Muscle of leg (tissue), 11 donors: Measurements from ENCODE around the gene AKAP5. TPM values are rescaled to one million over a fixed set of nuclear protein-coding genes. Genes with fewer than 3 reads are reported as not detected.

Experiments used
- DNase-seq: peaks from one replicate; pipeline ENCODE4 v3.0.0; 2013
- H3K27ac ChIP-seq: one replicate; pipeline ENCODE4 v1.5.1; 2013; ENCODE audit warnings: mild to moderate bottlenecking, low read length, control low read depth
- H3K27me3 ChIP-seq: one replicate; pipeline ENCODE4 v1.6.1; 2013; ENCODE audit warnings: low read length; ENCODE audit not compliant: control insufficient read depth, insufficient read depth
- H3K36me3 ChIP-seq: one replicate; pipeline ENCODE4 v1.6.1; 2013; ENCODE audit warnings: low read length; ENCODE audit not compliant: control insufficient read depth, insufficient read depth
- H3K4me1 ChIP-seq: one replicate; pipeline ENCODE4 v1.6.1; 2013; ENCODE audit warnings: low read length; ENCODE audit not compliant: control insufficient read depth, insufficient read depth
- H3K4me3 ChIP-seq: one replicate; pipeline ENCODE4 v1.5.1; 2013; ENCODE audit warnings: low read length, control low read depth
- H3K9me3 ChIP-seq: replicated peaks from 2 replicates; pipeline ENCODE4 v1.6.1; 2013; ENCODE audit warnings: low read depth, low read length; ENCODE audit not compliant: control insufficient read depth
- WGBS: methylation state at CpG from one replicate; pipeline ENCODE4 v1.1.5; 2013; ENCODE audit warnings: missing lambda C conversion rate; ENCODE audit not compliant: insufficient coverage; 5-methylcytosine and 5-hydroxymethylcytosine counted together
- polyA plus RNA-seq, 8 donors: library from polyadenylated mRNA; unstranded; fragments of 120-200 nt; gene quantifications; one replicate each; pipeline versions ENCODE4 v1.2.1 to v1.2.3, GENCODE V29; 2013; ENCODE audit warnings: inconsistent platforms in 1 of 8, low replicate concordance in 1 of 8; ENCODE audit not compliant: insufficient read length in 8 of 8, insufficient read depth in 1 of 8
- total RNA-seq: library from RNA; stranded (reverse); fragments of 120-200 nt; gene quantifications from one replicate; pipeline ENCODE4 v1.2.4, GENCODE V29; 2013

The AKAP5 gene
- total and polyA plus RNA-seq, 9 donors: 0.22 to 0.64 (median 0.55) TPM

- Histone ChIP-seq H3K9me3 (no peaks in the 10 kb centered on the region), H3K4me1 (no peaks in the 10 kb centered on the region), H3K27me3 (no peaks in the 10 kb centered on the region), H3K4me3 (no peak overlapping the region), H3K36me3 (peaks cover 43% of the 10 kb centered on the region), H3K27ac (no peak overlapping the region)
- WGBS: 100% methylated on average over 1 of the region's 3 CpGs
- no peak for DNase-seq
Measured at GRCh38 chr14:64434528-64434927, 30.8 kb upstream of the AKAP5 start.

- Histone ChIP-seq H3K27ac (no peak overlapping the region), H3K36me3 (peaks cover 49% of the 10 kb centered on the region), H3K4me1 (no peaks in the 10 kb centered on the region)
Measured at GRCh38 chr14:64438181-64438841, 27.0 kb upstream of the AKAP5 start.

GRCh38 chr14:64439141-64439540 is 26.2 kb upstream of the AKAP5 start:
- Histone ChIP-seq H3K36me3 (peaks cover 52% of the 10 kb centered on the region), H3K9me3 (no peaks in the 10 kb centered on the region), H3K4me3 (no peak overlapping the region), H3K27ac (no peak overlapping the region), H3K4me1 (no peaks in the 10 kb centered on the region), H3K27me3 (no peaks in the 10 kb centered on the region)
- DNase-seq: no peak
- WGBS: no CpG with 5 or more reads among the region's 6 CpGs

More at GRCh38 chr14:64438181-64438841, 27.0 kb upstream of the AKAP5 start:
- no peak overlapping the region for H3K4me3 ChIP-seq
- no peaks in the 10 kb centered on the region for H3K27me3 ChIP-seq
- DNase-seq: no peak
- H3K9me3 ChIP-seq: no peaks in the 10 kb centered on the region
- no CpG with 5 or more reads among the region's 3 CpGs for WGBS

- Histone ChIP-seq H3K27ac (no peak overlapping the region), H3K27me3 (no peaks in the 10 kb centered on the region), H3K36me3 (peaks cover 58% of the 10 kb centered on the region), H3K4me1 (peaks cover 5% of the 10 kb centered on the region), H3K4me3 (no peak overlapping the region), H3K9me3 (no peaks in the 10 kb centered on the region)
- DNase-seq: no peak
- 100% methylated on average over 1 of the region's 3 CpGs for WGBS
Measured at GRCh38 chr14:64440494-64440893, 24.8 kb upstream of the AKAP5 start.

- H3K4me1 ChIP-seq: peaks cover 6% of the 10 kb centered on the region
- no peaks in the 10 kb centered on the region for H3K27me3 ChIP-seq
- no peak for DNase-seq
- H3K9me3 ChIP-seq: no peaks in the 10 kb centered on the region
- no peak overlapping the region for H3K27ac ChIP-seq
- H3K36me3 ChIP-seq: peaks cover 56% of the 10 kb centered on the region
- no peak overlapping the region for H3K4me3 ChIP-seq
- 69% methylated on average over 12 of the region's 17 CpGs for WGBS
Measured at GRCh38 chr14:64442300-64442988, 22.9 kb upstream of the AKAP5 start.

GRCh38 chr14:64444140-64444539 is 21.2 kb upstream of the AKAP5 start:
- peaks cover 6% of the 10 kb centered on the region for H3K4me1 ChIP-seq
- peaks cover 56% of the 10 kb centered on the region for H3K36me3 ChIP-seq
- no peak for DNase-seq
- H3K27me3 ChIP-seq: no peaks in the 10 kb centered on the region
- H3K4me3 ChIP-seq: no peak overlapping the region
- 94% methylated on average over 11 of the region's 11 CpGs for WGBS
- no peak overlapping the region for H3K27ac ChIP-seq
- no peaks in the 10 kb centered on the region for H3K9me3 ChIP-seq

GRCh38 chr14:64444984-64445845 is 20.1 kb upstream of the AKAP5 start:
- H3K4me3 ChIP-seq: no peak overlapping the region
- H3K36me3 ChIP-seq: peaks cover 62% of the 10 kb centered on the region
- 90% methylated on average over 3 of the region's 7 CpGs for WGBS
- DNase-seq: peak; percentile 26
- peak overlapping the region; percentile 42 for H3K27ac ChIP-seq
- no peaks in the 10 kb centered on the region for H3K9me3 ChIP-seq
- H3K27me3 ChIP-seq: no peaks in the 10 kb centered on the region
- H3K4me1 ChIP-seq: peaks cover 6% of the 10 kb centered on the region

- WGBS: 87% methylated on average over 3 of the region's 5 CpGs
- H3K9me3 ChIP-seq: no peaks in the 10 kb centered on the region
- no peak for DNase-seq
- peaks cover 52% of the 10 kb centered on the region for H3K36me3 ChIP-seq
- H3K4me1 ChIP-seq: peaks cover 6% of the 10 kb centered on the region
- no peaks in the 10 kb centered on the region for H3K27me3 ChIP-seq
- no peak overlapping the region for H3K27ac ChIP-seq
- H3K4me3 ChIP-seq: no peak overlapping the region
Measured at GRCh38 chr14:64447876-64448670, 17.2 kb upstream of the AKAP5 start.

- H3K27ac ChIP-seq: no peak overlapping the region
- no peak overlapping the region for H3K4me3 ChIP-seq
- no peaks in the 10 kb centered on the region for H3K9me3 ChIP-seq
- DNase-seq: no peak
- H3K4me1 ChIP-seq: peaks cover 4% of the 10 kb centered on the region
- H3K36me3 ChIP-seq: peaks cover 45% of the 10 kb centered on the region
- 100% methylated on average over 1 of the region's 2 CpGs for whole genome bisulfite sequencing
- H3K27me3 ChIP-seq: no peaks in the 10 kb centered on the region
Measured at GRCh38 chr14:64450255-64450654, 15.0 kb upstream of the AKAP5 start.
